Kidney epithelial cell (primary cell): ENCODE data around the gene GABRR2. TPM values are rescaled to one million over a fixed set of nuclear protein-coding genes. Genes with fewer than 3 reads are reported as not detected.

ENCODE experiments used
- DNase-seq: peaks from one replicate; pipeline ENCODE4 v3.0.0-alpha.2; 2010; ENCODE audit warnings: low read depth
- H3K27me3 ChIP-seq: 2 replicates; pipeline ENCODE4 v1.6.0; 2011; ENCODE audit warnings: low read length; ENCODE audit not compliant: control insufficient read depth, insufficient read depth
- H3K36me3 ChIP-seq: 2 replicates; pipeline ENCODE4 v1.5.1; 2011; ENCODE audit warnings: low read length; ENCODE audit not compliant: control insufficient read depth, insufficient read depth
- H3K4me3 ChIP-seq: 2 replicates; pipeline ENCODE4 v1.5.1; 2011; ENCODE audit warnings: low read depth, mild to moderate bottlenecking, control low read depth, low read length
- CTCF ChIP-seq: IDR thresholded peaks from 2 replicates; pipeline ENCODE4 v1.5.1; 2011; ENCODE audit warnings: mild to moderate bottlenecking, moderate library complexity, low read length, control low read depth, inconsistent platforms; ENCODE audit not compliant: insufficient read depth, poor library complexity, severe bottlenecking
- total RNA-seq: library from RNA; depleted of rRNA; stranded (reverse); fragments of >200 nt; gene quantifications from 2 replicates; pipeline ENCODE4 v1.2.3, GENCODE V29; 2015

The GABRR2 gene
- total RNA-seq, 1 donor from 2014 or later = not detected

- no peak for DNase-seq
- H3K36me3 ChIP-seq = no peaks in the 10 kb centered on the region
- TF ChIP-seq CTCF = no peak
- H3K4me3 ChIP-seq = no peak overlapping the region
- no peaks in the 10 kb centered on the region for H3K27me3 ChIP-seq
Observed at GRCh38 chr6:89356642-89357170, 41.6 kb upstream of the GABRR2 start.

DNA sequence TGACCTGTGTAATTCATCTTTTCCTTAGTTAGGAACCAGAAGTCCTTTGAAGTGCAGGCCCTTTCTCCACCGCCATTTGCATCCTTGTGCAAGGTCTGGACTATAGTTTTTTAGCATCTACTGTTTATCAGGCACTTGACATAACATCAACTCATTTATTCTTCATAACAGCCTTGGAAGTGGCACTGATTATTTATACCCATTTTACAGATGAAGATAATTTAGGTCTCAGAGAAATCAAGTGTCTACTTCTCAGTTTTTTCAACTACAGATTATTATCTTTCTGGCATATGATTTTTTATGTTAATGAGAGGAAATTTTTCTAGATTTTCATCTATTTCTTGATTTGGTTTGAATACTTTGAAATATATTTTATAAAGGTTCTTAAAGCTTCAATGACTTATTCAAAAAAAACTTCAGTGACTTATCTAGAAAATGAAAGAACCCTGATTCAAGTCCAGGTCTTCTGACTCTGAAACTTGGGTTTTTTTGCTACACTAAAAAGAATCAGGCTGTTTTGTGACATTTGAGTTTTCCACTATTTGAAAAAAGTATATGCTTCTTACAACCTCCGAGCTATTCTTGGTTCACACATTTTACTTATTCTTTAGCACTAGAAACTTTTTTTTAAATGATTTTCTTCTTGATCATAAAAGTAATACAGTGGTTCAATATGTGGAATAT is 40.6 kb upstream of the GABRR2 start:
- DNase-seq = no peak
- H3K36me3 ChIP-seq = no peaks in the 10 kb centered on the region
- no peaks in the 10 kb centered on the region for H3K27me3 ChIP-seq
- no peak for TF ChIP-seq CTCF
- no peak overlapping the region for H3K4me3 ChIP-seq

DNA sequence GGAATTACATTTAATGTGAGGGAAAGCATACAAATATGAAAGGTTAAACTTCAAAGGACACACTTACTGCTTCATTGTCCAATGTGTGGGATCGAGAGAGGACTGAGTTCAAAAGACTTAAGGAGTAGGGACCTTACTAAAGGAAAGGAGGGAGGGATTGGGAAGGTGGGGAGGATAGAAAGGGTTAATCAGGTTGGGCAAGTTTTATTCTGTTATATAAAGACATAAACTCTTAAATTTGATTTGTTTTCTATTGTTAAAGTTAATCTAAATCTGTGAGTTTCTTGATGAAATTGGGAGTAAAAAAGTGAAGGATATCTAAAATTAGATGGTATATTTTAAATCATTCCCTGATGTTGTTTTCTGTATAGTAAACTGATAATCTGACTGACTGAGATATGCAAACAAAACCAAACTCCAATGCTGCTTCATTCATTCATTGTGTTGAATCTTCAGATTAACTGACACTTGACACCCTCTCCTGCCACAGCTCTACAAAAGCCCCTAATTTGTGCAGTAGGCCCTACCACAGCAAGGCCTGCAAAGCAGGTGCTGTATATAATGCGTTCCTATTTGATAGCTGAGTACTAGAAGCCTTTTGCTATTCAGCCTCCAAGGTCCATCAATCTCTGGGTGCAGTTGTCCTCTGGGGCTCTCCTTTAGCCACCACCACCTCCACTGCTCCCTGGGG is 38.7 kb upstream of the GABRR2 start:
- H3K4me3 ChIP-seq = no peak overlapping the region
- no peak for TF ChIP-seq CTCF
- no peaks in the 10 kb centered on the region for H3K36me3 ChIP-seq
- H3K27me3 ChIP-seq = no peaks in the 10 kb centered on the region
- DNase-seq = no peak

GRCh38 chr6:89353118-89353556 is 38.0 kb upstream of the GABRR2 start:
- Histone ChIP-seq H3K27me3 (no peaks in the 10 kb centered on the region), H3K36me3 (no peaks in the 10 kb centered on the region), H3K4me3 (peak overlapping the region; percentile 89)
- DNase-seq = no peak
- no peak for TF ChIP-seq CTCF

DNA sequence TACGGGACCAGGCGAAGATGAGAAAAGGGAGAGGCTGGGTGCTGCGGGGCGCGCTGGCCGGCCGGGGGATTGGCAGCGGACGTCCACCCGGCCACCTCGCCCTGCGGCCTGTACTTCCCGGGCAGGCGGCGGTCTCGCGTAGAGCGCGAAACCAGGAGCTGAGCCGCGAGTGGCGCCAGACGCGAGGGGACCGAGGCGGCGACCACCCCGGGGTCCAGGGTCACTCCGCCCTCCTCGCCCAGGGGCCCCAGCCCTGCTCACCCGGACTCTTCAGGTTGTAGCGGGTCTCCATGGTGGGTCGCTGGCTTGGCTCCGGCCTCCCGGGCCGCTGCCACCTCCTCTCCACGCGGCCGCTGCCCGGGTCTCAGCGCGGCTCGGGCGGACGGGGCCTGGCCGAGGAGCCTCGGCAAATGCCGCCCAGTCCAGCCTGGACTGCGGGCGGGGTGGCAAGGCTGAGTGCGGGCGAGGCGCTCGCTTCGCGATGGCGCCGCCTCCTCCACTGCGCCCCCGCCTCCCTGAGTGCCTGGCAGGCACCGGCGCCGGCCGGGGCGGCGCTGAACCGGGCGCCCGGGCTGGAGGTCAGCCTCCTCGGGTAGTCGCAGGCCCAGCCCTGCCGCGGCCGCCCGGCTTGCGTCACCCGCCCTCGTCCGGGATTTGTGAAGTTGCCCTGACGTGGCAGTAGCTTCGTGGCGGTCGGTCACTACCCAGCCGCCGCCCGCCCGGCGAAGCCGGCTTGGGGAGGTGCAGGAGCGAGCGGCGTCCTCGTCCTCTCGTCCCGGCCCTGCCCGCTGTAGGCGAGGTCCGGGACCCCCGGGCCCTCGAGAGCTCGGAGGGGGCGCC is 37.4 kb upstream of the GABRR2 start, which contains the start of gene UBE2J1:
Gene UBE2J1, minus strand, starts transcription at position 445 of the 840 bp plus-strand sequence. Its CDS starts 153 bp downstream, at position 292.
- no peaks in the 10 kb centered on the region for H3K36me3 ChIP-seq
- peak; percentile 72 for DNase-seq
- TF ChIP-seq CTCF = no peak

More for the DNA sequence above, 37.4 kb upstream of the GABRR2 start, which contains the start of gene UBE2J1:
- Histone ChIP-seq H3K27me3 (no peaks in the 10 kb centered on the region), H3K4me3 (peak within 1 kb of the TSS; percentile 89)
